ENCODE data around the gene F2. TPM values are rescaled to one million over a fixed set of nuclear protein-coding genes. Genes with fewer than 3 reads are reported as not detected.
"Not testable (repeated sequence)": the region's sequence is repeated elsewhere in the genome, so short reads cannot be mapped to it uniquely, and the experiment has no call there.

The F2 gene
- total RNA-seq, 2 donors from 2014 or later: 1.8 TPM; not detected in 1

- Histone ChIP-seq H3K4me3 (no peak overlapping the region), H3K36me3 (peaks cover 5 to 36% of the 10 kb centered on the region in 2 donors), H3K27ac (no peak overlapping the region), H3K9me3 (no peaks in the 10 kb centered on the region), H3K4me1 (replicated peaks) (no peaks in the 10 kb centered on the region), H3K27me3 (replicated peaks; ENCODE audit: insufficient read depth) (no peaks in the 10 kb centered on the region)
- no peak for TF ChIP-seq POLR2A (IDR thresholded peaks at IDR 0.05)
- TF ChIP-seq CTCF (IDR thresholded peaks at IDR 0.05): no peak
- TF ChIP-seq POLR2AphosphoS5 (IDR thresholded peaks at IDR 0.05): no peak
- intact Hi-C loops (cut with DNase I): no loop called here
- no peak for DNase-seq (ENCODE audit: low spot score)
- WGBS: 94% methylated on average over 7 of the region's 7 CpGs
Observed at GRCh38 chr11:46706886-46707285, 12.1 kb upstream of the F2 start.

DNA sequence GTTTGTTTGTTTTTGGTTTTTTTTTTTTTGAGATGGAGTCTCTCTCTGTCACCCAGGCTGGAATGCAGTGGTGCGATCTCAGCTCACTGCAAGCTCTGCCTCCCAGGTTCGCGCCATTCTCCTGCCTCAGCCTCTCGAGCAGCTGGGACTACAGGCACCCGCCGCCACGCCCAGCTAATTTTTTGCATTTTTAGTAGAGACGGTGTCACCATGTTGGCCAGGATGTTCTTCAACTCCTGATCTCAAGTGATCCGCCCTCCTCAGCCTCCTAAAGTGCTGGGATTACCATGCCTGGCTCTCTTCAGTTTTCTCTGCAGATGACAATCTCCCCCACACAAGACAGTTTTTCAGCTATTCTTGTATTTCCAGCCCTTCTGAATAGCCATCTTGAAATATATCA, 9.7 kb upstream of the F2 start:
- not testable (repeated sequence) for H3K9me3 ChIP-seq, H3K27ac ChIP-seq

DNA sequence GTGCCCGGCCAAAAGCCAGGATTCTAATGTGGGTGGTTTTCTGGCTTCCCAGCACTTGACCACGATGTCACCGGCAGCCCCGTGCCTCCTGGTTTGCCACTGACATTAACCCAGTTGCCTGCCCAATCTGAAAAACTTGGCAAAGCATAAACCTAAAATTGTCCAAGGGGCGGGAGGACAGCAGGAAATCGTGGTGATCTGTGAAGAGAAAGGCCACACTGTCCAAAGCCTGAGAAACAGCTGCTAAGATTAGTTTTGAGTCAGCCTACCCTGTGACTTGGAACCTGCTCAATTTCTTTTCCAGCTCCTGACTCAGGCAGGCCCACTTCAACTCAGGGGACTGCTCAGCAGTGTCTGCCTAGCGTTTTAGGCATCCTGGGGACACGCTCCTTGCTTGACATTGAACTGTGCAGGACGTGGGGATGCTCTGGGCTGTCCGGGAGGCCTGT, 8.2 kb upstream of the F2 start:
- H3K36me3 ChIP-seq: peaks cover 0 to 6% of the 10 kb centered on the region in 2 donors
- no peak overlapping the region for H3K4me3 ChIP-seq
- intact Hi-C loops (cut with DNase I): no loop called here
- H3K4me1 ChIP-seq (replicated peaks): no peaks in the 10 kb centered on the region
- no peak for DNase-seq (ENCODE audit: low spot score)
- no peaks in the 10 kb centered on the region for H3K27me3 ChIP-seq (replicated peaks; ENCODE audit: insufficient read depth)
- 59% methylated on average over 10 of the region's 10 CpGs for WGBS
- H3K9me3 ChIP-seq: no peaks in the 10 kb centered on the region
- peak overlapping the region; percentile 55 to 63 for H3K27ac ChIP-seq
- TF ChIP-seq POLR2AphosphoS5 (IDR thresholded peaks at IDR 0.05): peak; percentile 28
- TF ChIP-seq POLR2A (IDR thresholded peaks at IDR 0.05): no peak

More for the DNA sequence above, 9.7 kb upstream of the F2 start:
- H3K36me3 ChIP-seq: peaks cover 5 to 21% of the 10 kb centered on the region in 2 donors
- DNase-seq (ENCODE audit: low spot score); H3K4me1 ChIP-seq (replicated peaks); intact Hi-C loops (cut with DNase I); H3K4me3 ChIP-seq; H3K27me3 ChIP-seq (replicated peaks; ENCODE audit: insufficient read depth): not testable (repeated sequence)
- 92% methylated on average over 9 of the region's 9 CpGs for WGBS

DNA sequence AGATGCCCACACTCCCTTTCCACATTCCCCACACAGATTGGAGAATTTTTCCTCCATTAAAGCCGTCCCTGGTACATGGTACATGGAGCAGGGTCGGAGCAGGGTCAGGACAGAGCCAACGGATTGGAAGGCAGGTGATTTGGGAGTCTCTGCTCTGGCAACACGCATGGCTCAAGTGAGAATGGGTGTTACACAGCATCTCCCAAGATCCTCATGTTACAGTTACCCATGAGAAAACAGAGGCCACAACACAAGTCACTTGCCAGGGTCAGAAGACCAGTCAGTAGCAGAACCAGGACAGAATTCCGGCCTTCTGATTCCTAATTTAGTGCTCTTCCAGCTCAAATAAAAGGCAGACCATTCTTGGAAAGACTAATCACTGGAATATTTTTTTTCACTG, 7.7 kb upstream of the F2 start:
- no peak for DNase-seq (ENCODE audit: low spot score)
- H3K27me3 ChIP-seq (replicated peaks; ENCODE audit: insufficient read depth): no peaks in the 10 kb centered on the region
- no peaks in the 10 kb centered on the region for H3K4me1 ChIP-seq (replicated peaks)
- intact Hi-C loops (cut with DNase I): no loop called here
- TF ChIP-seq CTCF (IDR thresholded peaks at IDR 0.05) (no peak), POLR2AphosphoS5 (IDR thresholded peaks at IDR 0.05) (no peak)
- WGBS: 70% methylated on average over 5 of the region's 5 CpGs
- H3K4me3 ChIP-seq: no peak overlapping the region
- H3K36me3 ChIP-seq: peaks cover 0 to 2% of the 10 kb centered on the region in 2 donors
- no peaks in the 10 kb centered on the region for H3K9me3 ChIP-seq
- peak overlapping the region; percentile 55 to 63 for H3K27ac ChIP-seq

GRCh38 chr11:46712874-46713576, 6.0 kb upstream of the F2 start:
- no peak overlapping the region for H3K4me3 ChIP-seq
- DNase-seq (ENCODE audit: low spot score): no peak
- WGBS: 93% methylated on average over 7 of the region's 7 CpGs
- H3K9me3 ChIP-seq: no peaks in the 10 kb centered on the region
- no peaks in the 10 kb centered on the region for H3K36me3 ChIP-seq
- H3K27ac ChIP-seq: no peak overlapping the region
- TF ChIP-seq CTCF (IDR thresholded peaks at IDR 0.05) (no peak), POLR2AphosphoS5 (IDR thresholded peaks at IDR 0.05) (no peak), POLR2A (IDR thresholded peaks at IDR 0.05) (no peak)
- H3K4me1 ChIP-seq (replicated peaks): no peaks in the 10 kb centered on the region
- intact Hi-C loops (cut with DNase I): no loop called here
- H3K27me3 ChIP-seq (replicated peaks; ENCODE audit: insufficient read depth): no peaks in the 10 kb centered on the region

- WGBS: 96% methylated on average over 2 of the region's 2 CpGs
- intact Hi-C loops (cut with DNase I): not testable (repeated sequence)
Observed at GRCh38 chr11:46717825-46718154, 1.2 kb upstream of the F2 start.

More at GRCh38 chr11:46717825-46718154, 1.2 kb upstream of the F2 start:
- H3K27ac ChIP-seq; H3K4me3 ChIP-seq; H3K27me3 ChIP-seq (replicated peaks; ENCODE audit: insufficient read depth); H3K36me3 ChIP-seq; H3K4me1 ChIP-seq (replicated peaks); H3K9me3 ChIP-seq; DNase-seq (ENCODE audit: low spot score): not testable (repeated sequence)

All from prostate gland (tissue), 2 donors.